ENCODE measurements around the gene SYT14. TPM values are rescaled to one million over a fixed set of nuclear protein-coding genes. Genes with fewer than 3 reads are reported as not detected.

SYT14 gene
- total RNA-seq, 1 experiment from 2014 or later: 0.07 TPM

- H3K27ac ChIP-seq (ENCODE audit: low read depth, low read length): no peak overlapping the region
- DNase-seq (ENCODE audit: low read depth, low spot score): no peak
- no peak overlapping the region for H3K4me2 ChIP-seq (ENCODE audit: low read length)
- no peaks in the 10 kb centered on the region for H3K36me3 ChIP-seq (ENCODE audit: control insufficient read depth in 1 of 2, insufficient read depth in 2 of 2, low read length in 2 of 2)
- H3K4me3 ChIP-seq (replicated peaks in 1 of 2; ENCODE audit: low read depth in 1 of 2, low read length in 2 of 2): no peak overlapping the region
- H3K9me3 ChIP-seq (ENCODE audit: control insufficient read depth in 1 of 2, insufficient read depth in 1 of 2, low read depth in 1 of 2, low read length in 2 of 2): no peaks in the 10 kb centered on the region
- no peak for ATAC-seq
- ChIA-PET POLR2A (no interaction called here), CTCF (no interaction called here), RAD21 (ENCODE audit: low non-redundant PET in 1 of 2, low total read pairs in 2 of 2, uncharacterized antibody in 2 of 2, unreplicated experiment in 2 of 2) (no interaction called here)
- TF ChIP-seq EGR1 (IDR thresholded peaks at IDR 0.05; ENCODE audit: low read depth) (no peak), POLR2A (IDR thresholded peaks at IDR 0.05; ENCODE audit: borderline replicate concordance, extremely low read depth, insufficient read depth, insufficient read length) (no peak), ZNF274 (IDR thresholded peaks at IDR 0.05; ENCODE audit: low read depth, low read length) (no peak), SIN3A (IDR thresholded peaks at IDR 0.05; ENCODE audit: low read depth) (no peak), ELF1 (IDR thresholded peaks at IDR 0.05; ENCODE audit: borderline replicate concordance, low read depth) (no peak), YY1 (IDR thresholded peaks at IDR 0.05; ENCODE audit: extremely low read depth, insufficient replicate concordance, low read depth, low read length) (no peak), POLR2AphosphoS5 (IDR thresholded peaks at IDR 0.05; ENCODE audit: low read depth, low read length) (no peak), SP1 (IDR thresholded peaks at IDR 0.05; ENCODE audit: low read depth) (no peak), CEBPB (IDR thresholded peaks at IDR 0.05; ENCODE audit: low read depth) (no peak), FOSL1 (IDR thresholded peaks at IDR 0.05; ENCODE audit: low read depth) (no peak), EZH2 (IDR thresholded peaks at IDR 0.05) (no peak), JUND (IDR thresholded peaks at IDR 0.05) (no peak), ZBTB33 (IDR thresholded peaks at IDR 0.05; ENCODE audit: extremely low read depth, insufficient replicate concordance, low read length) (no peak), CBX3 (IDR thresholded peaks at IDR 0.05; ENCODE audit: low read depth) (no peak), ZFX (IDR thresholded peaks at IDR 0.05) (no peak)
- TF ChIP-seq, protein P1, sequence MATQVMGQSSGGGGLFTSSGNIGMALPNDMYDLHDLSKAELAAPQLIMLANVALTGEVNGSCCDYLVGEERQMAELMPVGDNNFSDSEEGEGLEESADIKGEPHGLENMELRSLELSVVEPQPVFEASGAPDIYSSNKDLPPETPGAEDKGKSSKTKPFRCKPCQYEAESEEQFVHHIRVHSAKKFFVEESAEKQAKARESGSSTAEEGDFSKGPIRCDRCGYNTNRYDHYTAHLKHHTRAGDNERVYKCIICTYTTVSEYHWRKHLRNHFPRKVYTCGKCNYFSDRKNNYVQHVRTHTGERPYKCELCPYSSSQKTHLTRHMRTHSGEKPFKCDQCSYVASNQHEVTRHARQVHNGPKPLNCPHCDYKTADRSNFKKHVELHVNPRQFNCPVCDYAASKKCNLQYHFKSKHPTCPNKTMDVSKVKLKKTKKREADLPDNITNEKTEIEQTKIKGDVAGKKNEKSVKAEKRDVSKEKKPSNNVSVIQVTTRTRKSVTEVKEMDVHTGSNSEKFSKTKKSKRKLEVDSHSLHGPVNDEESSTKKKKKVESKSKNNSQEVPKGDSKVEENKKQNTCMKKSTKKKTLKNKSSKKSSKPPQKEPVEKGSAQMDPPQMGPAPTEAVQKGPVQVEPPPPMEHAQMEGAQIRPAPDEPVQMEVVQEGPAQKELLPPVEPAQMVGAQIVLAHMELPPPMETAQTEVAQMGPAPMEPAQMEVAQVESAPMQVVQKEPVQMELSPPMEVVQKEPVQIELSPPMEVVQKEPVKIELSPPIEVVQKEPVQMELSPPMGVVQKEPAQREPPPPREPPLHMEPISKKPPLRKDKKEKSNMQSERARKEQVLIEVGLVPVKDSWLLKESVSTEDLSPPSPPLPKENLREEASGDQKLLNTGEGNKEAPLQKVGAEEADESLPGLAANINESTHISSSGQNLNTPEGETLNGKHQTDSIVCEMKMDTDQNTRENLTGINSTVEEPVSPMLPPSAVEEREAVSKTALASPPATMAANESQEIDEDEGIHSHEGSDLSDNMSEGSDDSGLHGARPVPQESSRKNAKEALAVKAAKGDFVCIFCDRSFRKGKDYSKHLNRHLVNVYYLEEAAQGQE (IDR thresholded peaks at IDR 0.05; ENCODE audit: low read depth): no peak
- TF ChIP-seq, protein P2, sequence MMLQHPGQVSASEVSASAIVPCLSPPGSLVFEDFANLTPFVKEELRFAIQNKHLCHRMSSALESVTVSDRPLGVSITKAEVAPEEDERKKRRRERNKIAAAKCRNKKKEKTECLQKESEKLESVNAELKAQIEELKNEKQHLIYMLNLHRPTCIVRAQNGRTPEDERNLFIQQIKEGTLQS (IDR thresholded peaks at IDR 0.05): no peak
- TF ChIP-seq, protein P3, sequence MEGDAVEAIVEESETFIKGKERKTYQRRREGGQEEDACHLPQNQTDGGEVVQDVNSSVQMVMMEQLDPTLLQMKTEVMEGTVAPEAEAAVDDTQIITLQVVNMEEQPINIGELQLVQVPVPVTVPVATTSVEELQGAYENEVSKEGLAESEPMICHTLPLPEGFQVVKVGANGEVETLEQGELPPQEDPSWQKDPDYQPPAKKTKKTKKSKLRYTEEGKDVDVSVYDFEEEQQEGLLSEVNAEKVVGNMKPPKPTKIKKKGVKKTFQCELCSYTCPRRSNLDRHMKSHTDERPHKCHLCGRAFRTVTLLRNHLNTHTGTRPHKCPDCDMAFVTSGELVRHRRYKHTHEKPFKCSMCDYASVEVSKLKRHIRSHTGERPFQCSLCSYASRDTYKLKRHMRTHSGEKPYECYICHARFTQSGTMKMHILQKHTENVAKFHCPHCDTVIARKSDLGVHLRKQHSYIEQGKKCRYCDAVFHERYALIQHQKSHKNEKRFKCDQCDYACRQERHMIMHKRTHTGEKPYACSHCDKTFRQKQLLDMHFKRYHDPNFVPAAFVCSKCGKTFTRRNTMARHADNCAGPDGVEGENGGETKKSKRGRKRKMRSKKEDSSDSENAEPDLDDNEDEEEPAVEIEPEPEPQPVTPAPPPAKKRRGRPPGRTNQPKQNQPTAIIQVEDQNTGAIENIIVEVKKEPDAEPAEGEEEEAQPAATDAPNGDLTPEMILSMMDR (IDR thresholded peaks at IDR 0.05 in 2 of 3, conservative IDR thresholded peaks at IDR 0.05 in 1 of 3; ENCODE audit: borderline replicate concordance in 1 of 3, insufficient read depth in 1 of 3, low read depth in 2 of 3, low read length in 2 of 3): no peak
- TF ChIP-seq, protein P4, sequence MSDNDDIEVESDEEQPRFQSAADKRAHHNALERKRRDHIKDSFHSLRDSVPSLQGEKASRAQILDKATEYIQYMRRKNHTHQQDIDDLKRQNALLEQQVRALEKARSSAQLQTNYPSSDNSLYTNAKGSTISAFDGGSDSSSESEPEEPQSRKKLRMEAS (IDR thresholded peaks at IDR 0.05): no peak
- H3K9ac ChIP-seq (ENCODE audit: low read length): no peak overlapping the region
- no peaks in the 10 kb centered on the region for H3K4me1 ChIP-seq (ENCODE audit: control insufficient read depth in 1 of 2, insufficient read depth in 2 of 2, low read length in 2 of 2)
- H3K79me2 ChIP-seq (ENCODE audit: insufficient read depth, low read length): no peaks in the 10 kb centered on the region
- H3K9me2 ChIP-seq (ENCODE audit: insufficient read depth): no peaks in the 10 kb centered on the region
- no peaks in the 10 kb centered on the region for H4K20me1 ChIP-seq (ENCODE audit: insufficient read depth)
- BruUV-seq (replicated peaks): no TSS peak
- no peak overlapping the region for H2AFZ ChIP-seq (ENCODE audit: low read depth, low read length, poor library complexity, severe bottlenecking)
- peaks cover 30% of the 10 kb centered on the region for H3K27me3 ChIP-seq (ENCODE audit: insufficient read depth, low read length)
- intact Hi-C loops (cut with micrococcal nuclease): no loop called here
These were observed 84.0 kb downstream of the SYT14 start for GRCh38 chr1:210022044-210022443.

Data from HCT116 (cell line).